HUES6 (cell line): ENCODE data around the gene RPS19.

Experiments used
- H3K27ac ChIP-seq: 2 replicates; pipeline ENCODE4 v1.7.0; 2013; ENCODE audit warnings: low read depth, mild to moderate bottlenecking, low read length, inconsistent platforms
- H3K27me3 ChIP-seq: 2 replicates; pipeline ENCODE4 v1.6.1; 2013; ENCODE audit warnings: low read length; ENCODE audit not compliant: control insufficient read depth, insufficient read depth
- H3K36me3 ChIP-seq: 2 replicates; pipeline ENCODE4 v1.6.1; 2013; ENCODE audit warnings: low read length; ENCODE audit not compliant: control insufficient read depth, insufficient read depth
- H3K4me1 ChIP-seq: 2 replicates; pipeline ENCODE4 v1.6.1; 2013; ENCODE audit warnings: low read length; ENCODE audit not compliant: control insufficient read depth, insufficient read depth
- H3K4me3 ChIP-seq: 2 replicates; pipeline ENCODE4 v1.5.1; 2013; ENCODE audit warnings: low read depth, low read length
- H3K9ac ChIP-seq: one replicate; pipeline ENCODE4 v1.6.1; 2013; ENCODE audit warnings: mild to moderate bottlenecking, low read length
- H3K9me3 ChIP-seq: 2 replicates; pipeline ENCODE4 v1.6.1; 2013; ENCODE audit warnings: low read depth, low read length; ENCODE audit not compliant: control insufficient read depth, insufficient read depth

RPS19 gene

GRCh38 chr19:41879670-41880328, 19.7 kb downstream of the RPS19 start:
- peaks cover 45% of the 10 kb centered on the region for H3K27me3 ChIP-seq
- no peak overlapping the region for H3K4me3 ChIP-seq
- H3K27ac ChIP-seq: no peak overlapping the region
- H3K4me1 ChIP-seq: peaks cover 4% of the 10 kb centered on the region; the same call in 1 of the 2 replicates
- no peak overlapping the region for H3K9ac ChIP-seq
- H3K9me3 ChIP-seq: no peaks in the 10 kb centered on the region
- H3K36me3 ChIP-seq: no peaks in the 10 kb centered on the region

DNA sequence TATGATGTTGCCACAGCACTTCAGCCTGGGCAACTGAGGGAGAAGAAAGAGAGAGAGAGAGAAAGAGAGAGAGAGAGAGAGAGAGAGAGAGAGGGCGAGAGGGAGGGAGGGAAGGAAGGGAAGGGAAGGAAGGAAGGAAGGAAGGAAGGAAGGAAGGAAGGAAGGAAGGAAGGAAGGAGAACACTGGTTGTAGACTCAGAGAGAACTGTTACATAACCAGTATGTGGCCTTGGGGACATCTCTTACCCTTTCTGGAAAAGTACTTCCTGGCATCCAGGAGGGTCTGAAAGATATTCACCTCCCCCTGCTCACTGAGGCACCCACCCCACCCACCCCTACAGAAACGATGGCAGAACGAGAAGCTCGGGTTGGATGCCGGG, 20.3 kb downstream of the RPS19 start:
- Histone ChIP-seq H3K27me3 (peaks cover 45% of the 10 kb centered on the region), H3K36me3 (no peaks in the 10 kb centered on the region), H3K9ac (no peak overlapping the region), H3K4me3 (no peak overlapping the region), H3K4me1 (peaks cover 5% of the 10 kb centered on the region; the same call in 1 of the 2 replicates), H3K9me3 (no peaks in the 10 kb centered on the region), H3K27ac (no peak overlapping the region)

- Histone ChIP-seq H3K36me3 (no peaks in the 10 kb centered on the region), H3K27ac (no peak within 1 kb of the TSS)
These were observed 22.8 kb downstream of the RPS19 start, which contains the start of gene ARHGEF1 for GRCh38 chr19:41882568-41883462. ARHGEF1 (plus strand) TSS chr19:41883184; CDS start chr19:41888083, 4,899 bp downstream.

GRCh38 chr19:41883463-41883820, 23.4 kb downstream of the RPS19 start:
- peaks cover 22% of the 10 kb centered on the region for H3K4me1 ChIP-seq
- peak overlapping the region; percentile 14 for H3K9ac ChIP-seq
- peaks cover 33% of the 10 kb centered on the region for H3K27me3 ChIP-seq
- H3K36me3 ChIP-seq: no peaks in the 10 kb centered on the region
- H3K27ac ChIP-seq: no peak overlapping the region
- peak overlapping the region; percentile 80 for H3K4me3 ChIP-seq
- no peaks in the 10 kb centered on the region for H3K9me3 ChIP-seq

More at GRCh38 chr19:41882568-41883462, 22.8 kb downstream of the RPS19 start, which contains the start of gene ARHGEF1:
- peaks cover 16% of the 10 kb centered on the region for H3K4me1 ChIP-seq
- peak within 1 kb of the TSS; percentile 80 for H3K4me3 ChIP-seq
- H3K27me3 ChIP-seq: peaks cover 36% of the 10 kb centered on the region
- H3K9me3 ChIP-seq: no peaks in the 10 kb centered on the region
- peak within 1 kb of the TSS; percentile 14 for H3K9ac ChIP-seq

DNA sequence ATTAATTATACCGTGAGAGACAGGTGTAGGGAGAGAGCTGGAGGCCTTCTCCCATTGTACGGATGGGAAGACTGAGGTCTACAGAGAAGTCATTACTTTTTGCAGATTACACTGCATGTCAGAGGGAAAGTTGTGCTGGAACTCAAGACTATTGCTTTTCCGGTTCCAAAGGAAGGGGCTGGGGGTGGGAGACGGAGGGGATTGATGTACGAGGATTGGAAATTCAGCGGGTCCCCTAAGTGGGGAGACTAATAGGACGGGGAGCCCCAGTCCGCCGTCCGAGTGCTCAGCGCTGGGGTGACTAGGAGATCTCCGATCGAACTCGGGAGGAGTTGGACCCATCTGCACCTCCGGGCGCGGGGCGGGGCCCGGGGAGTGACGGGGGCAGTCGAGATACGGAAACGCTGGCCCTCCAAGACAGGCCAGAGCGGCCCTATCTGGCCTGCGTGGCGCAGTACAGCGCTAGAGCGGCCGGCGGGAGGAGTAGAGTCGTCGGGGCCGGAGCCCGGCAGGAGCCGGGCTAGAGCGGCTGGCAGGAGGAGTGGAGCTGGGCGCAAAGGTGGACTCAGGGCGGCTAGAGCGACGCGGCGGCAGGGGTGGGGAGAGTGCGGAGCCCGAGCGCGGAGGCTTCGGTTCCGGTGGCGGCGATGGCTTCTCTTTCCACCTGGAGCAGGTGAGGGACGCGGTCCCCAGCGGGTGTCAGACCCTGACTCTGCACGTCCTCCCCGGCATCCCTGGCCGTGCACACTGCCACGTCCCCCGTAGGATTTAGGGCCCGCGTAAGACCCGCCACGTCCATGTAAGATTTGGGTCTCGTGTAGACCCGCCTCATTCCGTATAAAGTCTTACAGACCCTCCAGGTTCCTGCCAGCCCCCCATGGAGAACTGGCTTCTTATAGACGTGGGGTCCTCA, 24.0 kb downstream of the RPS19 start:
- Histone ChIP-seq H3K4me3 (peak overlapping the region; percentile 80), H3K4me1 (peaks cover 24% of the 10 kb centered on the region), H3K27me3 (peaks cover 28% of the 10 kb centered on the region), H3K9ac (peak overlapping the region; percentile 72), H3K9me3 (no peaks in the 10 kb centered on the region), H3K27ac (no peak overlapping the region), H3K36me3 (peaks cover 2% of the 10 kb centered on the region; the same call in 1 of the 2 replicates)

DNA sequence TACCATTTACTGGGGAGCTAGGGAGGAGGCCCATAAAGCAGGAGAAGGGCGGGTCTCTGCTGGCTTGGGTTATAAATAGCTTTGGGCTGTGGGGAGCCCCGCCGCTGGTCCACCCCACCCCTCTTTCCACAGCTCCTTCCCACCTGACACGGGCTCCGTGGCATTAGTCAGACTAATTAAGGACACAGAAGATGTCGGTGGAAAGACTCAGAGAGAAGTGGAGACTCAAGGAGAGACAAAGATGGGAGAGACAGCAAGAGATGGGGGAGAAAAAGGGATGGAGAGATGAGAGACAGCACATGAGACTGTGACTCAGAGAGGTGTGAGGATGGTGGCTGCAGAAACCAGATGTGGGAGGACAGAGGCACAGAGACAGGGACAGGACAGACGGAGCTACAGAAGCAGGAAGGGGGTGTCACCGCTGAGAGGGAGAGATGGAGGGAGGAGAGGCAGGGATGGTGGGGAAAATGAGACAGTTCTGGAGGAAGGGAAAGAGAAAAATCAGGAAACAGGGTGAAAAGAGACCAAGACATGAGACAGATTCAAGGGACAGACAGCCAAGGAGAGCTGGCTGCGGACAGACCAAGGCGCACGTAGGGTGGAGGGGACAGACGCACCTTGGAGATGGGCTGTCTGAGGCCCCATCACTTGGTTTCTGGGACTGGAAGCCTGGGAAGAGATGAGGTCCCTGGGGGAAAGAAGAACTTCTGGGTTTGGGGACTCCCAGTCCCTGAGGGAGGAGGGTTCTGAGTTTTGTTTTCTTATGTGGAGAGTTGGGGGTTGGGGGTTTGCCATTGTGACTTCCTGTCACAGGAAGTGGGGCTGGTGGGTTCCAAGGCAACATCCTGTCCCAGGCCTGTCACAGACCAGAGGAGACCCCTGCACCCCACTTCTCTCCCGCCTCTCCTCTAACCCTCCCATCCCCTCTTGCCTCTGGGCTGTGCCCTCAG, 27.0 kb downstream of the RPS19 start:
- H3K36me3 ChIP-seq: peaks cover 9% of the 10 kb centered on the region; the same call in 1 of the 2 replicates
- no peak overlapping the region for H3K27ac ChIP-seq
- no peaks in the 10 kb centered on the region for H3K9me3 ChIP-seq
- H3K27me3 ChIP-seq: peaks cover 14% of the 10 kb centered on the region
- no peak overlapping the region for H3K9ac ChIP-seq
- H3K4me1 ChIP-seq: peaks cover 24% of the 10 kb centered on the region
- H3K4me3 ChIP-seq: no peak overlapping the region; the same call in 1 of the 2 replicates

DNA sequence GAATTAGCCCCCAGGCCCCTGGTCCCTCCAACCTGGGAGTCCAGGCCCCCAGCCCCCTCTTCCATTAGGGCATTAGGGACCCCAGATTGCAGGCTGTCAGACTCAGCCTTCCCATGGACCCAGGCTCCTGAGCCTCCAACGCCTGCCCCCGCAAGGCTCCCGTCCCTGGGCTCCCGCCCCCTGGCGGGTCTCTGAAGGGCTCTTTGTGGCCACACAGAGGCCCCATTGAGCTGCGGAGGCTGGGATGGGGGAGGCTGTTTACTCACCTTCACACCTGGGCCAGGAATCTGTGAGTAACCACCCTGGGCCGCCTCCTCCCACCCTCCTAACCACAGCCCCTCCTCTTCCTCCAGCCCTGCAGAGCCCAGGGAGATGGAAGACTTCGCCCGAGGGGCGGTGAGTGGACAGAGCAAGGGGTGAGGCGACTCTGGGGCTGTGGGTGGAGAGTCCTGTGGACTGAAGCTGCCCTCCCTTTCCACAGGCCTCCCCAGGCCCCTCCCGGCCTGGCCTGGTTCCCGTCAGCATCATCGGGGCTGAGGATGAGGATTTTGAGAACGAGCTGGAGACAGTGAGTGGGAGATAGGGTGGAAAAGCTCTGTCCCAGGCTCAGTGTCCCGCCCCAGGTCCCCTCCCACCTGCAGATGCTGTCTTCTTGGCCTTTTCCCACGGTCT, 27.8 kb downstream of the RPS19 start:
- Histone ChIP-seq H3K36me3 (peaks cover 9% of the 10 kb centered on the region; the same call in 1 of the 2 replicates), H3K27me3 (peaks cover 6% of the 10 kb centered on the region), H3K27ac (no peak overlapping the region), H3K4me3 (no peak overlapping the region), H3K9me3 (no peaks in the 10 kb centered on the region), H3K4me1 (peaks cover 24% of the 10 kb centered on the region), H3K9ac (no peak overlapping the region)

DNA sequence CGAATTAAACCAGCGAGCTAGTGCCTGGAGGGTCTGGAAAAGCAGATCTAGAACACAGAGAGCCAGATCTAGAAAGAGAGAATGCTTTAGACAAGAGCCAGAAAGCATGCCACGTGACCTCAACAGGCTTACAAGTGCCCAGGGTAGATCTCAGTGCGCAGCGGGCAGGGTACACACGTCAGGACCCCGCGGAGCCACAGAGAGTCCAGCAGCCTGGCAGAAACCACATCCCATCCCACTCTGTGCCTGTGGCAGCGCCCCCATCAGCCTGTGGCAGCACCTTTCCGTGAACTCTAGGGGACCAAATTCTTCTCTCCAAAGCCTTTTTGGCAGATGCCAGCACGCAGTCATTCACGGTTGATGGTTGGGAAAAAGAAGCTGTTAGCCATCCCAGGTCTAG, 28.9 kb downstream of the RPS19 start:
- Histone ChIP-seq H3K36me3 (peaks cover 9% of the 10 kb centered on the region; the same call in 1 of the 2 replicates), H3K27me3 (no peaks in the 10 kb centered on the region), H3K27ac (no peak overlapping the region), H3K9me3 (no peaks in the 10 kb centered on the region), H3K4me1 (peaks cover 24% of the 10 kb centered on the region), H3K4me3 (no peak overlapping the region), H3K9ac (no peak overlapping the region)

- no peaks in the 10 kb centered on the region for H3K27me3 ChIP-seq
- H3K4me3 ChIP-seq: no peak overlapping the region
- H3K36me3 ChIP-seq: peaks cover 9% of the 10 kb centered on the region; the same call in 1 of the 2 replicates
- no peak overlapping the region for H3K27ac ChIP-seq
- peaks cover 22% of the 10 kb centered on the region for H3K4me1 ChIP-seq
- H3K9me3 ChIP-seq: no peaks in the 10 kb centered on the region
- H3K9ac ChIP-seq: no peak overlapping the region
These were observed 29.8 kb downstream of the RPS19 start for GRCh38 chr19:41889896-41890295.
